Hepatocyte (in vitro differentiated cells): ENCODE results near the gene SLC26A4. TPM values are rescaled to one million over a fixed set of nuclear protein-coding genes. Genes with fewer than 3 reads are reported as not detected.
A peak's percentile ranks its signal among the peaks of the same experiment; 100 is the strongest.

ENCODE experiments used
- DNase-seq: peaks from one replicate; pipeline ENCODE4 v3.0.0-alpha.2; 2016; ENCODE audit warnings: low spot score
- H2AFZ ChIP-seq: fragments of 200-600 bp; sonication (generic); 2 replicates; pipeline ENCODE4 v1.6.0; 2016; ENCODE audit warnings: antibody characterized with exemption, mild to moderate bottlenecking
- H3K27ac ChIP-seq: fragments of 200-600 bp; sonication (generic); 2 replicates; pipeline ENCODE4 v1.5.1; 2016; ENCODE audit warnings: mild to moderate bottlenecking
- H3K27me3 ChIP-seq: fragments of 200-600 bp; sonication (generic); 2 replicates; pipeline ENCODE4 v1.6.1; 2016
- H3K36me3 ChIP-seq: fragments of 200-600 bp; sonication (generic); replicated peaks from 2 replicates; pipeline ENCODE4 v1.5.1; 2016; ENCODE audit warnings: low read depth; ENCODE audit not compliant: insufficient read depth
- H3K4me1 ChIP-seq: fragments of 200-600 bp; sonication (generic); 2 replicates; pipeline ENCODE4 v1.5.1; 2016; ENCODE audit warnings: mild to moderate bottlenecking, moderate library complexity; ENCODE audit not compliant: insufficient read depth
- H3K4me2 ChIP-seq: fragments of 200-600 bp; sonication (generic); 2 replicates; pipeline ENCODE4 v1.6.0; 2016
- H3K4me3 ChIP-seq: fragments of 200-600 bp; sonication (generic); 2 replicates; pipeline ENCODE4 v1.5.1; 2016; ENCODE audit warnings: mild to moderate bottlenecking
- H3K79me2 ChIP-seq: fragments of 200-600 bp; sonication (generic); 2 replicates; pipeline ENCODE4 v1.6.0; 2017; ENCODE audit warnings: mild to moderate bottlenecking
- H3K9me2 ChIP-seq: fragments of 200-600 bp; sonication (generic); replicated peaks from 2 replicates; pipeline ENCODE4 v1.6.0; 2017; ENCODE audit warnings: mild to moderate bottlenecking; ENCODE audit not compliant: insufficient read depth
- H3K9me3 ChIP-seq: fragments of 200-600 bp; sonication (generic); 2 replicates; pipeline ENCODE4 v1.5.1; 2016; ENCODE audit warnings: low read depth, mild to moderate bottlenecking
- H4K20me1 ChIP-seq: fragments of 200-600 bp; sonication (generic); 2 replicates; pipeline ENCODE4 v1.6.0; 2016; ENCODE audit warnings: mild to moderate bottlenecking; ENCODE audit not compliant: insufficient read depth, poor library complexity, severe bottlenecking
- EZH2 ChIP-seq: fragments of 200-600 bp; sonication (generic); IDR thresholded peaks from 2 replicates; pipeline ENCODE4 v1.6.1; 2016; ENCODE audit warnings: antibody characterized with exemption, mild to moderate bottlenecking, borderline replicate concordance
- EZH2phosphoT487 ChIP-seq: fragments of 200-600 bp; sonication (generic); IDR thresholded peaks from one replicate; pipeline ENCODE4 v1.6.1; 2018; ENCODE audit warnings: antibody characterized with exemption, mild to moderate bottlenecking, low read depth, moderate library complexity; ENCODE audit not compliant: unreplicated experiment, severe bottlenecking
- WGBS: methylation state at CpG from one replicate; pipeline ENCODE4 v1.1.6; 2016; ENCODE audit warnings: low lambda C conversion rate; ENCODE audit errors: missing lambda C conversion rate; 5-methylcytosine and 5-hydroxymethylcytosine counted together
- polyA plus RNA-seq: library from polyadenylated mRNA; unstranded; fragments of >200 nt; fragmentation: Nextera tagmentation; extraction: Ambion mirVana; gene quantifications from 2 replicates; pipeline ENCODE4 v1.2.1, GENCODE V29; 2016
- total RNA-seq: library from RNA; depleted of rRNA; stranded (reverse); fragments of >200 nt; gene quantifications from 2 replicates; pipeline ENCODE4 v1.2.3, GENCODE V29; 2014
- TF ChIP-seq, protein P1 (sequence below): fragments of 200-600 bp; sonication (generic); IDR thresholded peaks from 2 replicates; pipeline ENCODE4 v1.5.1; 2016; ENCODE audit warnings: antibody characterized with exemption, mild to moderate bottlenecking; ENCODE audit not compliant: poor library complexity

SLC26A4 gene
- total and polyA plus RNA-seq, 2 experiments from 2014 or later, result 0.20 TPM; not detected in 1

DNA sequence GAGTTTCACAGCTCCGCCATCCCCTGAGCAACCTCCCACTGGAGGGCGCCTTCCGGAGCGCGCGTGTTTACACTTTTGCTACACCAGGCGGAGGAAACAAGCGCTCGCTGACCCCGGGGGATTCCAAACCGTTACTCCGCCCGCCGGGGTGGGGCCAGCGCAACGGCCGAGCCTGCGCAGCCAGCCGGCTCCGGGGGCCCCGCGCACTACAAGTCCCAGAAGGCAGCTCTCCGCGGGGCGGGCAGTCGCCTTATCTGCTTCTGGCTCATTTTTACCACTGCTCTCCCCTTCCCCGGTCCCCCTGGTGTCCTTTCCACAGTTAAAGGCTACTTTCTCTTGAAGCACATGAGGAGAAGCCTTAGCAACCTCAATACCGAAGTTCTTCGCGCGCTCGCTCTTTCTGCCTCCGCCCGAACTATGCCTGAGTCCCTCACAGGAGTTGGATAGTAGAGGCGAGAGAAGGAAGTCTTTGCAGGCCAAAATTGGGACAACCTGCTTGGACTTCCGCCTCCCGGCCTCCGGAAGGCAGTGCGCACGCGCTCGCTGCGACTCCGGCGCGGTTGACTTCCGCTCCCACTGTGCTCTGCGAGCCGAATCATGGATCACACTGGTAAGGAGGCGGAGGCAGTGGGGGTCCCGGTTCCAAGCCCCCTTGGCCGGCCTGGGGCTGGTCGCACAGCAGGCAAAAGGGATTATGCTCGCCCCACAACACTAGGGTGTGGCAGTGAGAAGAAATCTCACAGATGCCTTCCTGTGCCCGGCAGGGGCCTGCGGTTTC lies 83.1 kb downstream of the SLC26A4 start, which contains the start of gene CBLL1:
CBLL1 (plus strand) TSS at position 576 of the 778 bp plus-strand sequence; CDS start at position 598, 22 bp downstream.
- Histone ChIP-seq H3K27ac (peak within 1 kb of the TSS; percentile 99), H3K27me3 (no peaks in the 10 kb centered on the region), H3K4me2 (peak within 1 kb of the TSS; percentile 84), H3K36me3 (no peaks in the 10 kb centered on the region), H3K4me1 (peaks cover 19% of the 10 kb centered on the region), H3K4me3 (peak within 1 kb of the TSS; percentile 79), H4K20me1 (peaks cover 26% of the 10 kb centered on the region), H3K9me2 (no peaks in the 10 kb centered on the region), H3K79me2 (peaks cover 48% of the 10 kb centered on the region), H2AFZ (peak within 1 kb of the TSS; percentile 97), H3K9me3 (no peaks in the 10 kb centered on the region)
- under 1% methylated on average over 56 of the region's 56 CpGs for WGBS
- TF ChIP-seq, protein P1, sequence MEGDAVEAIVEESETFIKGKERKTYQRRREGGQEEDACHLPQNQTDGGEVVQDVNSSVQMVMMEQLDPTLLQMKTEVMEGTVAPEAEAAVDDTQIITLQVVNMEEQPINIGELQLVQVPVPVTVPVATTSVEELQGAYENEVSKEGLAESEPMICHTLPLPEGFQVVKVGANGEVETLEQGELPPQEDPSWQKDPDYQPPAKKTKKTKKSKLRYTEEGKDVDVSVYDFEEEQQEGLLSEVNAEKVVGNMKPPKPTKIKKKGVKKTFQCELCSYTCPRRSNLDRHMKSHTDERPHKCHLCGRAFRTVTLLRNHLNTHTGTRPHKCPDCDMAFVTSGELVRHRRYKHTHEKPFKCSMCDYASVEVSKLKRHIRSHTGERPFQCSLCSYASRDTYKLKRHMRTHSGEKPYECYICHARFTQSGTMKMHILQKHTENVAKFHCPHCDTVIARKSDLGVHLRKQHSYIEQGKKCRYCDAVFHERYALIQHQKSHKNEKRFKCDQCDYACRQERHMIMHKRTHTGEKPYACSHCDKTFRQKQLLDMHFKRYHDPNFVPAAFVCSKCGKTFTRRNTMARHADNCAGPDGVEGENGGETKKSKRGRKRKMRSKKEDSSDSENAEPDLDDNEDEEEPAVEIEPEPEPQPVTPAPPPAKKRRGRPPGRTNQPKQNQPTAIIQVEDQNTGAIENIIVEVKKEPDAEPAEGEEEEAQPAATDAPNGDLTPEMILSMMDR, result peak; percentile 86
- TF ChIP-seq EZH2phosphoT487 (no peak), EZH2 (no peak)
- DNase-seq, result peak; percentile 98

DNA sequence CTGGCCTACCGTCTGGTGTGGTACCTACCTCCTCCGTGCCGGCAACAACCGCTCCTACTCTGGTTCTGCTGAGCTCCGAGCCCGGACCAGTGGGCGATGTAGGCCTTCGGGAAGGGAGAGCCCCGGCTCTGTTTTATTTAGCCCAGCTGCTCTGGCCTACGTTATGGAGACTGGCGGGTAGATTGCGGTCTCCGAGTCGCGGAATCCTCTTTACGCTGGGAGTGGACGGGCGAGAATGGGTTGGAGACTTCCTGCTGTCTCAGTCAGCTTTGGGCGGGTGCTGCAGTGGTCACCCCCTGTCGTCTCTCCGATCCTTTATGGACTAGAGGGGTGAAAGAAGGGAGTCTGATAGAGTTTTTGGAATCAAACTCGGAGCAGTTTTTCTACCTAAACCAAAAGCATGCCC lies 83.7 kb downstream of the SLC26A4 start:
- Histone ChIP-seq H3K4me2 (peak overlapping the region; percentile 84), H3K27me3 (no peaks in the 10 kb centered on the region), H3K9me3 (no peaks in the 10 kb centered on the region), H4K20me1 (peaks cover 26% of the 10 kb centered on the region), H2AFZ (peak overlapping the region; percentile 80), H3K79me2 (peaks cover 53% of the 10 kb centered on the region), H3K4me1 (peaks cover 19% of the 10 kb centered on the region), H3K4me3 (peak overlapping the region; percentile 79), H3K27ac (peak overlapping the region; percentile 99), H3K36me3 (no peaks in the 10 kb centered on the region), H3K9me2 (no peaks in the 10 kb centered on the region)
- DNase-seq, result no peak
- TF ChIP-seq EZH2 (no peak), EZH2phosphoT487 (no peak)
- TF ChIP-seq, protein P1, result no peak
- WGBS, result under 1% methylated on average over 22 of the region's 22 CpGs

DNA sequence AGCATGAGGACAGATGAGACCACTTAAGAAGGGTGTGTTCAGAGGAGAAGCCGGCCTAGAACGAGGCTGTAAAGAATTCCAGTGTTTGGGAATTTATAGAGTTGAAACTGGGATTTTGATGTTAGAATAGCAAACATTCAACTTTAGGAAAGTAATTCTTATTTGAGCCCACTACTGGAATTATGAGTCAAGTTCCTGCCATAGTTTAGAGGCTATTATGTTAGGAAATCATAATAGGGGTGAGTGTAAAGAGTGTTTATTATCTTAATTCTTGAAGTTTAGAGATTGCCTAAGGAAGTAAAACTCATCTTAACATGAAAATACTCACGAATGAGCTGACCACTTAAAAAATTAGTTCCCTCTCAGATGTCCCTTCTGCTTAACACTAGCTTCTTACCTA lies 85.4 kb downstream of the SLC26A4 start:
- Histone ChIP-seq H2AFZ (no peak overlapping the region), H3K4me3 (no peak overlapping the region), H3K4me2 (peak overlapping the region; percentile 84), H3K9me2 (no peaks in the 10 kb centered on the region), H3K9me3 (no peaks in the 10 kb centered on the region), H3K4me1 (peaks cover 19% of the 10 kb centered on the region), H4K20me1 (peaks cover 26% of the 10 kb centered on the region), H3K79me2 (peaks cover 61% of the 10 kb centered on the region), H3K27me3 (no peaks in the 10 kb centered on the region), H3K27ac (no peak overlapping the region), H3K36me3 (no peaks in the 10 kb centered on the region)
- WGBS, result 81% methylated on average over 3 of the region's 3 CpGs
- TF ChIP-seq, protein P1, result no peak
- no peak for TF ChIP-seq EZH2
- TF ChIP-seq EZH2phosphoT487, result no peak
- DNase-seq, result no peak
